Progenitor cell of endocrine pancreas (in vitro differentiated cells): ENCODE data around the gene AP3D1. TPM values are rescaled to one million over a fixed set of nuclear protein-coding genes. Genes with fewer than 3 reads are reported as not detected.

Experiments
- DNase-seq: peaks from one replicate; pipeline ENCODE4 v3.0.0; 2021; ENCODE audit warnings: low spot score; ENCODE audit not compliant: unreplicated experiment
- H3K27ac Mint-ChIP-seq: 2 replicates; pipeline ENCODE4 v1.8.0; 2021; ENCODE audit warnings: mild to moderate bottlenecking, moderate library complexity, mixed read lengths
- H3K27me3 Mint-ChIP-seq: 2 replicates; pipeline ENCODE4 v1.8.0; 2021; ENCODE audit warnings: mixed read lengths
- H3K36me3 Mint-ChIP-seq: 2 replicates; pipeline ENCODE4 v1.8.0; 2022; ENCODE audit warnings: mixed read lengths; ENCODE audit not compliant: insufficient read depth
- H3K4me1 Mint-ChIP-seq: 2 replicates; pipeline ENCODE4 v1.8.0; 2021; ENCODE audit warnings: low read depth, mixed read lengths
- H3K4me3 Mint-ChIP-seq: 2 replicates; pipeline ENCODE4 v1.8.0; 2021; ENCODE audit warnings: low read depth, mild to moderate bottlenecking, moderate library complexity, mixed read lengths
- H3K9me3 Mint-ChIP-seq: 2 replicates; pipeline ENCODE4 v1.8.0; 2021; ENCODE audit warnings: low read depth, mixed read lengths
- total RNA-seq: library from RNA; stranded (reverse); gene quantifications from 2 replicates; pipeline ENCODE4 v1.2.1, GENCODE V29; 2021
- TF ChIP-seq, protein P1 (sequence below): fragments of 200-600 bp; sonication (generic); IDR thresholded peaks from one replicate; pipeline ENCODE4 v1.5.0; 2021; ENCODE audit warnings: antibody characterized with exemption, mild to moderate bottlenecking; ENCODE audit not compliant: unreplicated experiment

AP3D1 gene
- total RNA-seq, 1 donor from 2014 or later, result 131 TPM

DNA sequence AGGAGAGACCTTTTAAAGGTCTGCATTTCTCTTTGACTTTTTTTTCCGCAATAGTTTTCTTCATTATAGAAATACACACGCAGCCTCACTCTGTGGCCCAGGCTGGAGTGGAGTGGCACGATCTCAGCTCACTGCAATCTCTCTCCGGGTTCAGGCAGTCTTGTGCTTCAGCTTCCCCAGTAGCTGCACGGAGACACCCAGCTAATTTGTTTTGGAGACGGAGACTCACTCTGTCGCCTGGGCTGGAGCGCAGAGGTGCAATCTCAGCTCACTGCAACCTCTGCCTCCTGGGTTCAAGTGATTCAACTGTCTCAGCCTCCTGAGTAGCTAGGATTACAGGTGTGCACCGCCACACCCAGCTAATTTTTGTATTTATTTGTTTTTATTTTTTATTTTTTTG is 88.6 kb downstream of the AP3D1 start:
- no peaks in the 10 kb centered on the region for H3K27me3 Mint-ChIP-seq
- no peak for DNase-seq
- TF ChIP-seq, protein P1, sequence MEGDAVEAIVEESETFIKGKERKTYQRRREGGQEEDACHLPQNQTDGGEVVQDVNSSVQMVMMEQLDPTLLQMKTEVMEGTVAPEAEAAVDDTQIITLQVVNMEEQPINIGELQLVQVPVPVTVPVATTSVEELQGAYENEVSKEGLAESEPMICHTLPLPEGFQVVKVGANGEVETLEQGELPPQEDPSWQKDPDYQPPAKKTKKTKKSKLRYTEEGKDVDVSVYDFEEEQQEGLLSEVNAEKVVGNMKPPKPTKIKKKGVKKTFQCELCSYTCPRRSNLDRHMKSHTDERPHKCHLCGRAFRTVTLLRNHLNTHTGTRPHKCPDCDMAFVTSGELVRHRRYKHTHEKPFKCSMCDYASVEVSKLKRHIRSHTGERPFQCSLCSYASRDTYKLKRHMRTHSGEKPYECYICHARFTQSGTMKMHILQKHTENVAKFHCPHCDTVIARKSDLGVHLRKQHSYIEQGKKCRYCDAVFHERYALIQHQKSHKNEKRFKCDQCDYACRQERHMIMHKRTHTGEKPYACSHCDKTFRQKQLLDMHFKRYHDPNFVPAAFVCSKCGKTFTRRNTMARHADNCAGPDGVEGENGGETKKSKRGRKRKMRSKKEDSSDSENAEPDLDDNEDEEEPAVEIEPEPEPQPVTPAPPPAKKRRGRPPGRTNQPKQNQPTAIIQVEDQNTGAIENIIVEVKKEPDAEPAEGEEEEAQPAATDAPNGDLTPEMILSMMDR, result no peak
- H3K4me1 Mint-ChIP-seq, result peaks cover 23% of the 10 kb centered on the region
- no peaks in the 10 kb centered on the region for H3K36me3 Mint-ChIP-seq
- no peaks in the 10 kb centered on the region for H3K9me3 Mint-ChIP-seq
- H3K4me3 Mint-ChIP-seq, result peak overlapping the region; percentile 85
- H3K27ac Mint-ChIP-seq, result peak overlapping the region; percentile 98

DNA sequence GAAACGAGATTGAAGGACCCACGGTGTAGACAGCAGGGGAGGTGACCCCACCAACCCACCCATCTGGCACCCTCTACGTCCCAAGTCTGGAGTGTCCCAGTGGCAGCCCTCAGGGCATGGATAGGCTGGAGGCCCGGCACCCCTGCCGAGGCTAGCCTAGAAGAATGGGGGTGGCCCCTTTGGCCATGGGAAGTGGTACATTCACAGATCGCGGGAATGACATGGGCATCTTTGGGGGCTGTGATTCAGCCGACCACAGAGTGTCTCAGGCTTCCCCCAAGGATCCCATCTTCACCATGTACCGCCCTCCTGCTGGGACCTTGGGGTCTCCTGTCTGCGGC is 89.0 kb downstream of the AP3D1 start:
- Mint-ChIP-seq H3K9me3 (no peaks in the 10 kb centered on the region), H3K4me1 (peaks cover 23% of the 10 kb centered on the region), H3K36me3 (no peaks in the 10 kb centered on the region), H3K4me3 (peak overlapping the region; percentile 85), H3K27me3 (no peaks in the 10 kb centered on the region), H3K27ac (peak overlapping the region; percentile 98)
- TF ChIP-seq, protein P1, result no peak
- no peak for DNase-seq

DNA sequence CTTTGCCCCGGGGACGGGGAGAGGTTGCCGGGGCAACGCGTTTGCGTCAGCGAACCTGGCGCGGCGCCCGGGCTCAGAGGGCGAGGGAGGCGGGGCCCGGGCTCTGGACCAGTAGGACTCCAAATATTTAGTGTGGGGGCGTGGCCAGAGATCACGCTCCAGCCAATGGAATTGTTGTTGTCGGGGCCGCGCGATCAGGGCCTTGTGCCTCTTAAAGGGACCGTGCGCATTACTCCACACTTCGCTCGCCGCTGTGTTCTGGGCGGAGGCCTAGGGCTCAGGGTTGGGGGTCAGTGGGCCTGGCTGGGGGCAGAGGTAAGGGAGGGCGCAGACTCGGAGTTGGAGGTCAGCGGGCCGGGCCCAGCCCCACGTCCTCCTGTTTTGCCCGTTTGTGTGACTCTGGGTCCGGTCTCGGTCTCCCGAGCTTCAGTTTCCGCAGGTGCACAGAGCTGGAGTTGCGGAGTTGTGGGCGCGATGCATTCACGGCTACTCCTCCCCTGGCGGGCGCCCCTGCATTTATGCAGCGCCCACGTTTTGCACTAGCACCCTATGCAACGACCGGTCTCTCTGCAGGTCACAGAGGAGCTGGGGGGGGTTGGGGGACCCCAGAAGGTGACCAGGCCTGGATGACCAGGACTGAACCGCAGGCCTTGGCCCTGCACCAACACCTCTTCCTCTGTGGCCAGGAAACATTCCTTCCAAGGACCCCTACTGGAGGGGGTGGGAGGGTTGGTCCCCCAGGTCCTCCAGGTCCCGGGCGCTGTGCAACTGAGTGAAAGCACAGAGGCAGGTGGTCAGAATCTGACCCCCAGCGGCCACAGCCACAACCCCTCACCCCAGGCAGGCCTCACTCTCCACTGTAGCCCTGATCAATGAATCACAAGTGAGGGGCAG is 89.6 kb downstream of the AP3D1 start:
- Mint-ChIP-seq H3K4me3 (peak overlapping the region; percentile 85), H3K36me3 (no peaks in the 10 kb centered on the region), H3K27me3 (no peaks in the 10 kb centered on the region), H3K9me3 (no peaks in the 10 kb centered on the region), H3K4me1 (peaks cover 23% of the 10 kb centered on the region), H3K27ac (peak overlapping the region; percentile 98)
- DNase-seq, result peak; percentile 97
- TF ChIP-seq, protein P1, result no peak

DNA sequence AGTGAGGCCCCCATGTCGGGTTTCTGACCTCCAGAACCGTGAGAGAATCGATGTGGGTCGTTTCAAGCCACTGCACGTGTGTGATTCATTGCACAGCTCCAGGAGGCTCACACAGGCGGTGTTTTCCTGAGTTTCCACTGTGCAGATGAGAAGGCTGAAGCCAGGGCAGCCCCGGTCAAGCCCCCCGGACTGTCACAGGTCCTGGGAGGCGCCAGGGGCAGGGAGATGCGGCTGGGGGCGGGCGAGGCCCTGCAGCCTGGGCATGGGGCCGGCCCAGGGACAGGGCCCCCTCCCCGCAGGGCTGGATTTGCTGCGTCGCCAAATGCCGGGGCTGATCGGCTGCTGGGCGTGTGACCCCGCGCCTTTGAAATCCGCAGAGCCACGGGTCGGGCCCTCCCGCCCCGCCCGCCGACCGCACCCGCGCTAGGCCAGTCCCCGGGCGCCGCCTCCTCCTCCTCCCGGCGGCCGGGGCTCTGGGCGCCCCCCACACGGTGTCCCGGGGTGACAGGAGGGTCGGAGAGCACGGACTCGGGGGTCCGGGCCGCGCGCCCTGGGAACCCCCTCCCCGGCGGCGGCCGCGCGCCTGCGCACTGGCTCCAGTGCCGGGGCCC is 90.4 kb downstream of the AP3D1 start:
- TF ChIP-seq, protein P1, result no peak
- no peaks in the 10 kb centered on the region for H3K36me3 Mint-ChIP-seq
- H3K4me1 Mint-ChIP-seq, result peaks cover 23% of the 10 kb centered on the region
- peak overlapping the region; percentile 85 for H3K4me3 Mint-ChIP-seq
- no peaks in the 10 kb centered on the region for H3K27me3 Mint-ChIP-seq
- H3K9me3 Mint-ChIP-seq, result no peaks in the 10 kb centered on the region
- H3K27ac Mint-ChIP-seq, result peak overlapping the region; percentile 98
- DNase-seq, result peak; percentile 50

DNA sequence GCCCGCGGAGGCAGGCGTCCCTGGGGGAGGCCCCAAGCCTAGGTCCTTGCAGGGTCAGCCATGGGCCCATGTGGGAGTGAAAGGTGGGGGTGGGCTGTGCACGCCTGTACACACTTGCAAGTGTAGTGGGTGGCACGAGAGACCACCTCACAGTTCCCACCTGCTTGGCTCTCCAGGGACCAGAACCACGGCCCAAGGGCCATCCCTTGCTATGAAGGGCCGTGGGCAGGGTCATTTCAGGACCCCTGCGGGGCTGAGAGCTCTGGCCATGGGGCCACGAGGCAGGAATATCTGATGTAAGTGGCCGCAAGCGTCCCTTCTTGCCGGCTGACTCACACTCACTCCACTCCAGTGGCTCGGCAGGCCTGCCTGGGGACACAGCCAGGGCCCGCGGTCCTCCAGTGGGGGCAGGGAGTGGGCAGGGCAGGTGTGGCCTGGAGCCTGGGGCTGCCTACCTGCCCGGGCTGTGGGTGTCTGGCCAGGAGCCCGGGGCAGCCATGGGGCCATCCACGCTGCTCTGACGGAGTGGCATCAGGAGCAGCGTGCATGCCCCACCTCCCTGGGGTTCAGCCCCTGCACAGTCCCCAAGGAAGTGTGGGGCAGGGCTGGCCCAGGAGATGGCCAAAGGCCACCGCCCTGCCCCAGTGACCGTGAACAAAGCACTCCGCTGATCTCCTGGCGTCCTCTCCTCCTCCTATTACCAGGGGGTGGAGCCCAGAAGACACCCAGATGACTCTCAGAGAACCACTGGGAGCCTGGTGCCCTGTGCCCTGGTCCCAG is 91.8 kb downstream of the AP3D1 start:
- peak overlapping the region; percentile 98 for H3K27ac Mint-ChIP-seq
- no peak for DNase-seq
- H3K36me3 Mint-ChIP-seq, result no peaks in the 10 kb centered on the region
- peaks cover 25% of the 10 kb centered on the region for H3K4me1 Mint-ChIP-seq
- no peaks in the 10 kb centered on the region for H3K9me3 Mint-ChIP-seq
- TF ChIP-seq, protein P1, result no peak
- H3K27me3 Mint-ChIP-seq, result no peaks in the 10 kb centered on the region
- H3K4me3 Mint-ChIP-seq, result peak overlapping the region; percentile 84
